ENCODE data around the gene RGS14. TPM values are rescaled to one million over a fixed set of nuclear protein-coding genes. Genes with fewer than 3 reads are reported as not detected.
"Not testable (repeated sequence)": the region's sequence is repeated elsewhere in the genome, so short reads cannot be mapped to it uniquely, and the experiment has no call there.

RGS14 gene
- total RNA-seq, 2 experiments from 2014 or later: 34.6 to 39.2 TPM

GRCh38 chr5:177419046-177419445 lies 61.3 kb downstream of the RGS14 start:
- H3K9me3 Mint-ChIP-seq: no peaks in the 10 kb centered on the region
- H3K27ac Mint-ChIP-seq: no peak overlapping the region
- DNase-seq: no peak
- no peaks in the 10 kb centered on the region for H3K36me3 Mint-ChIP-seq (ENCODE audit: low read depth)
- intact Hi-C loops (cut with micrococcal nuclease): no loop called here
- no peaks in the 10 kb centered on the region for H3K27me3 Mint-ChIP-seq (ENCODE audit: low read depth)
- H3K4me3 Mint-ChIP-seq: no peak overlapping the region
- CTCF ChIA-PET: interaction anchor here (1.6 kb wide), 1 partner anchor 15 kb away, joined by 5 read pairs; no protein-coding TSS in a partner anchor
- H3K4me1 Mint-ChIP-seq (ENCODE audit: low read depth): peaks cover 11% of the 10 kb centered on the region

GRCh38 chr5:177420472-177420871 lies 62.7 kb downstream of the RGS14 start:
- CTCF ChIA-PET; intact Hi-C loops (cut with micrococcal nuclease); H3K36me3 Mint-ChIP-seq (ENCODE audit: low read depth); DNase-seq; H3K9me3 Mint-ChIP-seq; H3K27me3 Mint-ChIP-seq (ENCODE audit: low read depth); H3K27ac Mint-ChIP-seq; H3K4me1 Mint-ChIP-seq (ENCODE audit: low read depth); H3K4me3 Mint-ChIP-seq: not testable (repeated sequence)

GRCh38 chr5:177421062-177421798 lies 63.5 kb downstream of the RGS14 start:
- no peaks in the 10 kb centered on the region for H3K27me3 Mint-ChIP-seq (ENCODE audit: low read depth)
- peaks cover 6% of the 10 kb centered on the region for H3K4me1 Mint-ChIP-seq (ENCODE audit: low read depth)
- DNase-seq: no peak
- intact Hi-C loops (cut with micrococcal nuclease): no loop called here
- H3K27ac Mint-ChIP-seq: no peak overlapping the region
- H3K4me3 Mint-ChIP-seq: no peak overlapping the region
- no peaks in the 10 kb centered on the region for H3K36me3 Mint-ChIP-seq (ENCODE audit: low read depth)
- no peaks in the 10 kb centered on the region for H3K9me3 Mint-ChIP-seq
- CTCF ChIA-PET: interaction anchor here (0.6 to 3.4 kb wide), 2 partner anchors 18 to 98 kb away, joined by 3 to 26 read pairs; no protein-coding TSS in a partner anchor

Other genes starting within 250 kb of the RGS14 start
- 10 to 100 TPM; 50.2 to 51.7 TPM for gene NSD1, start 224.2 kb upstream of the RGS14 start, total RNA-seq
- gene RAB24, start 54.2 kb upstream of the RGS14 start, total RNA-seq: 10 to 100 TPM; 10.9 to 13.2 TPM
- 100 to 1,000 TPM; 253 to 254 TPM for gene PRELID1, start 54.1 kb upstream of the RGS14 start, total RNA-seq
- gene MXD3, start 46.0 kb upstream of the RGS14 start, total RNA-seq: 10 to 100 TPM; 45.0 to 51.7 TPM
- 10 to 100 TPM; 82.2 to 83.9 TPM for gene LMAN2, start 6.3 kb upstream of the RGS14 start, total RNA-seq
- not detected for gene SLC34A1, start 26.5 kb downstream of the RGS14 start, total RNA-seq
- not detected for gene PFN3, start 42.7 kb downstream of the RGS14 start, total RNA-seq
- 1 to 10 TPM; 3.2 to 5.4 TPM for gene F12, start 51.6 kb downstream of the RGS14 start, total RNA-seq
- gene GRK6, start 68.8 kb downstream of the RGS14 start, total RNA-seq: 100 to 1,000 TPM; 117 to 133 TPM
- gene PRR7, start 88.9 kb downstream of the RGS14 start, total RNA-seq: 1 to 10 TPM; 7.4 to 8.2 TPM
- 10 to 100 TPM; 20.8 to 22.4 TPM for gene DBN1, start 115.7 kb downstream of the RGS14 start, total RNA-seq
- gene PDLIM7, start 139.7 kb downstream of the RGS14 start, total RNA-seq: 10 to 100 TPM; 41.2 to 42.2 TPM
- 1 to 10 TPM in 1 of 2 experiments, under 1 TPM in 1; 0.37 to 1.3 TPM for gene DOK3, start 151.9 kb downstream of the RGS14 start, total RNA-seq
- 100 to 1,000 TPM; 142 to 147 TPM for gene DDX41, start 159.0 kb downstream of the RGS14 start, total RNA-seq
- 10 to 100 TPM; 87.4 to 87.8 TPM for gene FAM193B, start 196.6 kb downstream of the RGS14 start, total RNA-seq
- gene TMED9, start 234.3 kb downstream of the RGS14 start, total RNA-seq: 100 to 1,000 TPM; 110 TPM
- gene B4GALT7, start 242.2 kb downstream of the RGS14 start, total RNA-seq: 10 to 100 TPM in 1 of 2 experiments, 1 to 10 TPM in 1; 9.9 to 13.6 TPM

Data from activated naive CD4-positive, alpha-beta T cell treated with anti-CD3 and anti-CD28 coated beads for 36 hours (primary cell).